ENCODE measurements around the gene NUDCD3.

NUDCD3 gene

DNA sequence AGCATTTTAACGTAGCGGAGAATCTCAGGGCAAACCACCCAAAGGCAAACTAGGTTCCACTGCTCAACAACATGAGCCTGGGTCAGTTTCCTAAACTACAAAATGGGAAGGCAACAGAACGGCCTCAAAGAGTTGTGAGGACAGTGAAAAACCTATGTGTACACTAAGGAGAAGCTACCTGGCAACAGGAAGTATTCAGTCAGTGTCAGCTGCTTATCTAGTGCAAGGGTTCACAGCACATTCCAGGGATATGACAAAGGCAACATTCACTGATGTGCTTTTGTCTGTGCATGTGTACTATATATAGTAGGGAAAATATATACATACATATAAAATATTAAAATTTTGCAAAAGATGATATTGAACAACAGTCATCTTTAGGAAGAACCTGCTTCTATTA, 17.2 kb downstream of the NUDCD3 start:
- no peak for ATAC-seq
- Mint-ChIP-seq H3K4me1 (peaks cover 56% of the 10 kb centered on the region), H3K9me3 (no peaks in the 10 kb centered on the region)

DNA sequence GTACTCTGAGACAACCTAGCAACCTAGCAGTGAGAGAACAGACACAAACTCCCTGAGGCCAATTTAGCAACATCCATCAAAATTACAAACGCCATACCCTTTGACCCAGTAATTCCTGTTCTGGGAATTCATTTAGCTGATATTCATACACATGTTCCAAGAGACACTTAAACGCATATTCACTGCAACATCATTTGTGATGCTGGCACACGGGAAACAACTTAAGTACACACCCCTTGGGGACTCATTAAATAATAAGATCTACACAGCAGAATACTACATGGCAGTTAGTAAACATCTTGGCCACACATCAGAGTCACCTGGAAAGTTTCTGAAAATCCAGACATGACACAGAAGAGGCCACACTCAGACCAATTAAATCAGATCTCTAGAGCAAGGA, 17.6 kb downstream of the NUDCD3 start:
- no peak overlapping the region for H3K4me3 Mint-ChIP-seq
- no peak for ATAC-seq
- peaks cover 59% of the 10 kb centered on the region for H3K4me1 Mint-ChIP-seq
- H3K27ac Mint-ChIP-seq, result no peak overlapping the region
- no peaks in the 10 kb centered on the region for H3K27me3 Mint-ChIP-seq
- no peaks in the 10 kb centered on the region for H3K9me3 Mint-ChIP-seq
- peaks cover 85% of the 10 kb centered on the region for H3K36me3 Mint-ChIP-seq

More for the DNA sequence above, 17.2 kb downstream of the NUDCD3 start:
- Mint-ChIP-seq H3K27me3 (no peaks in the 10 kb centered on the region), H3K36me3 (peaks cover 82% of the 10 kb centered on the region), H3K4me3 (no peak overlapping the region), H3K27ac (no peak overlapping the region)

DNA sequence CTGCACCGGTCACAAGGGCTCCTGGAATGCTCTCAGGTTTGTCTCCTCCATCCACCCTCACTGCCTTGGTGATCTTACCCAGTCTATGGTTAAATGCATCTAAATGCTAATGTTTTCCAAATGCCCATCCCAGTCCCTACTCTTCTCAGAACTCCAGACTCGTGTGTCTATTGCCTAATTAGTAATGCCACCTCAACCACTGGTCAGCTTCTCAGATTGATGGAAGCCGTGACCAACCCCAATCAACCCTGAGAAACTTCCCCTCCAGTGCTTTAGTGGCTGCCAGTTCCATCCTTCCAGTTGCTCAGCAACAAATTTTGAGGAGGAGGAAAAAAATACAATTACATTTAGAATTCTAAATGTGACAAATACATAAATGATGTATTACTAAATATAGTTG, 18.6 kb downstream of the NUDCD3 start:
- Mint-ChIP-seq H3K9me3 (no peaks in the 10 kb centered on the region), H3K27me3 (no peaks in the 10 kb centered on the region), H3K4me3 (no peak overlapping the region), H3K36me3 (peaks cover 87% of the 10 kb centered on the region), H3K4me1 (peaks cover 57% of the 10 kb centered on the region), H3K27ac (no peak overlapping the region)
- ATAC-seq, result no peak

DNA sequence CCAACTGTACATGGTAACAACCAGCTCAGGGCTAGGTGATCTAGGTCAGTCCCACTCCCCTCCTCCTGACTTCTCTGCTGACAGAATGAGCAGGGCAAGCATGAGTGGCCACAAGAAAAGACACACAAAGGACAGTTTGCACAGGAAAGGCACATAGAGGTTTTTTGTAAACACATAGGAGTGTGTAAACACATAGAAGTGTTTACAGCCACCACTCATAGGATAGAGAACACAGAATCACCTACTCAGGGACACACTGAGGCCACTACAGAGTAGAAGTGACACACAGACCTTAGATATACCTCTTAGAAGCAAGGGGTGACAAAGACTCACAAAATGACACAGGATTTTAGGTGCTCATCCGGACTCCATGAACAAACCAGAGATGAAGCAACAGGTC, 19.0 kb downstream of the NUDCD3 start:
- no peak for ATAC-seq
- no peaks in the 10 kb centered on the region for H3K9me3 Mint-ChIP-seq
- H3K36me3 Mint-ChIP-seq, result peaks cover 86% of the 10 kb centered on the region
- H3K27ac Mint-ChIP-seq, result no peak overlapping the region
- peaks cover 55% of the 10 kb centered on the region for H3K4me1 Mint-ChIP-seq
- no peaks in the 10 kb centered on the region for H3K27me3 Mint-ChIP-seq
- H3K4me3 Mint-ChIP-seq, result no peak overlapping the region

DNA sequence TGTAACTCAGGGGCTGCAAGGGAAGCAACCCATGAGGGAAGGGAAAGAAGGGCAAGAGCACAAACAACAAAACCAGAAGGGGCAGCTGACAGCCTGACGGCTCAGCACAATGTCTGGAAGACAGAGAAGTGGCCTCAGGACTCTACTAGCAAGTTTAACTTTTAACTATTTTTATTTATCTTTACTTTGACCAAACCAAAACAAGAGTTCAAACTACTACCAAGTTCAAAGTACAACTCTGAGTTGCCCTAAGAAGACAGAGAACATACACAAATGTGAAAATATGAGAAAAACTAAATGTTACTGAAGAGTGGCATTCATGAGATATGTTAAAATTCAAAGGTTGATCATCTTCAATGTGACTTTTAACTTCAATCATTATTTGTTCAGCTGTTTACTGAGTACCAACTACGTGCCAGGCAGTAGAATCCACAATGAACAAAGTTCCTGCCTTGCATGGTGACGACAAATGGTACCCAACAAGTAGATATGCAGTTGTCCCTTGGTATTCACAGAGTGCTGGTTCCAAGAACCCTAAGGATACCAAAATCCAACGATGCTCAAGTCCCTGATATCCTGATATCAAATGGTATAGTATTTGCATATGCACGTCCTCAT, 19.7 kb downstream of the NUDCD3 start:
- no peaks in the 10 kb centered on the region for H3K9me3 Mint-ChIP-seq
- H3K4me3 Mint-ChIP-seq, result no peak overlapping the region
- peaks cover 82% of the 10 kb centered on the region for H3K36me3 Mint-ChIP-seq
- H3K27me3 Mint-ChIP-seq, result no peaks in the 10 kb centered on the region
- no peak overlapping the region for H3K27ac Mint-ChIP-seq
- no peak for ATAC-seq
- H3K4me1 Mint-ChIP-seq, result peaks cover 54% of the 10 kb centered on the region

DNA sequence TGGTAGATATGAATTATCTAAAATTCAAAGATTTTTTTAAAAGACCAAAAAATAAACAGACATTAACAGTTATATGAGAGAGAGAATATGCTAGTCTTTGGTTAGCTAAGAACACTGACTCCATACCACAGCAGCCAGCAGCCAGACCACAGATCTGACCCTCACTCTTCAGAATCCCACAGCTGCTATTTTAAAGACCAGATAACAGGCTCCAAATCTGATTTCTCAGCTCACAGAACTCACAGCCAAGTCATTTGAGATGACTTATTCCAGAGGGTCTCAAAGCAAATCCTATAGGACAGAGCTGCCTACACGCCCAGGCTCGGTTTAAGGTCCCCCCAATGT, 20.4 kb downstream of the NUDCD3 start:
- H3K36me3 Mint-ChIP-seq, result peaks cover 82% of the 10 kb centered on the region

DNA sequence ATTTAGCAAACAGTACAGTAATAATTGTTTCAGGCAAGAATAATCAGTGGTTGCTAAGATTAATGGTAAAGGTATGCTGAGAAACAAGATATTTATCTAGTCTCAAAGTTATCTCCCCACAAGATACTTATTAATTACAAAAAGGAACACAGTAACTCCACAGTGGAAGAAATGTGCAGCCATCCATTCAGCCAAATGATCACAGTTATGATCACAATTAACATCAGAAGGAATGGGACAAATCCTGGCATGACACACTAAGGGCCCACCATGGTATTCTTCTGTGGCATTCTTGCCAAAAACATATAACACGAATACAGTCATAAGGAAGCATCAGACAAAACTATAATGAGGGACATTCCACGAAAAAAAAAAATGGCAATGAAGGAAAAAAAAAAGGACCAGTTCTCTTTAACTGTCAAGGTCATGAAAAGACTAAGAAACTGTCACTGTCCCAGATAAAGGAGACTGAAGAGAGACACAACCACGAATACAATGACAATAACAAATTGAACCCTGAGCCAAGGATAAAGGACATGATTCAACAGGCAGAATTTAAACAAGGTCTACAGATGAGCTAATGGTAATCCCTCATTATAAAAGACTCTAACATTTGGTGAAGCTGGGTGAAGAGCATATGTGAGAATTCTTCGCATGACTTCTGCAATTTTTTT, 20.9 kb downstream of the NUDCD3 start:
- Mint-ChIP-seq H3K36me3 (peaks cover 82% of the 10 kb centered on the region), H3K4me3 (no peak overlapping the region), H3K9me3 (no peaks in the 10 kb centered on the region), H3K4me1 (peaks cover 54% of the 10 kb centered on the region), H3K27me3 (no peaks in the 10 kb centered on the region), H3K27ac (no peak overlapping the region)
- ATAC-seq, result no peak

More for the DNA sequence above, 20.4 kb downstream of the NUDCD3 start:
- Mint-ChIP-seq H3K27me3 (no peaks in the 10 kb centered on the region), H3K4me1 (peaks cover 50% of the 10 kb centered on the region), H3K4me3 (no peak overlapping the region), H3K27ac (no peak overlapping the region), H3K9me3 (no peaks in the 10 kb centered on the region)
- no peak for ATAC-seq

DNA sequence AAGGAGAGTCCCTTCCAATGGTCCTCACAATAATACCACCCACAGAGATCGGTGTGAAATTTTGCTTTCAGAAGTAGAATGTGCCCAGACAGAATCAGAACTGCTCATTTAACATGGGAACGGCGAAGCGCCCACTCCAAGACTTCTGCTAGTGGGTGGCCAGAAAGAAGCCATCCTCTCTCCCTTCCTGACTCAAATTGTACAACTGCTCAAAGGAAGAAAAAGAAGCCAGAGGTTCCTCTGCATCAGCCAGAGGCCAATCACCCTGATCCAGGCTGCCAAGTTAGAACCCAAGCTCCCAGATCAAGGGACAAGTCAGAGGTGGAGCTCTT, 23.3 kb downstream of the NUDCD3 start:
- Mint-ChIP-seq H3K27ac (no peak overlapping the region), H3K27me3 (no peaks in the 10 kb centered on the region), H3K36me3 (peaks cover 68% of the 10 kb centered on the region), H3K9me3 (no peaks in the 10 kb centered on the region), H3K4me3 (no peak overlapping the region), H3K4me1 (peaks cover 53% of the 10 kb centered on the region)
- ATAC-seq, result no peak

DNA sequence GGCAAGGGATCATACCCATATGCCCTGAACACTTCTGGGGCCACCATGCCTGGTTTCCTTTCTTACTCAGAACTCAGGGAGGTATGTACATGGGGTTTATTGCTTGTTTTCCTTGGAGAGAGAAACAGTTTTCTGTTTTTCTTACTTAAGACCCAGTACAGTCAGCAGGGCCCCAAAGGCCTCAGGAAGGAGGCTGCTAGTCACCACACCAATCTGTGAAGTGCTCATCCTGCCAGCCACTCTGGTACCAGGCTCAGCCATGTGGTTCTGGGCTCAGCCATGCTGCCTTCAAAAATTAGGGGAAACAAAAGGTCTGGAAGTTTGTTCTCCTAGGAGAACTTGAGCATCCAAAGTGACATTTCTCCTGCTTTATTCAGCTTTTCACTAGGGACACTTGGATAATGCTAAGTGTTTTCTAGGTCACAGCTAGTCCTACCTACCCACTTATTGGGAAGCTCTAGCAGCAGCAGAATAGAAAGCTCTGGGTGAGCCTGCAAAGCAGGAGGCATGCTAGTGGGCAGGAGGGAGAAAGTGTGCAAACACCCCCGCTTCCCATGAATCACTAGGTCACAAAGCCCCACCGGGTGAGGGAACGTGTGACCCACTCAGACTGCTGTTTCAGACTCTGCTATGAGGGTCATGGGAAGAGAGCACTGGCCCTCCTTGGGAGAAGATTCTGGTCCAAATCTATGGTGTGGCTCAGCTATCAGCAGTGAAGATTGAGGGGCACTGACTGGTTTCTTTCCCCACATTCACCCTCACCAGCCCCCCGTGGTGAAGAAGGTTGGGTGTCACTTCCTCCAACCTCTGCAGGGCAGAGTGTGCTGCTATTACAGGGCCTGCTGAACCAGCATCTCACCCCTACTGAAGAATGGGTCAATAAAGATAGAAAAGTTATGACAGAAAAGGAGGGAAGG, 23.9 kb downstream of the NUDCD3 start:
- H3K27me3 Mint-ChIP-seq, result no peaks in the 10 kb centered on the region
- H3K27ac Mint-ChIP-seq, result no peak overlapping the region
- H3K4me1 Mint-ChIP-seq, result peaks cover 56% of the 10 kb centered on the region
- H3K4me3 Mint-ChIP-seq, result no peak overlapping the region
- no peak for ATAC-seq
- H3K36me3 Mint-ChIP-seq, result peaks cover 65% of the 10 kb centered on the region
- H3K9me3 Mint-ChIP-seq, result no peaks in the 10 kb centered on the region

DNA sequence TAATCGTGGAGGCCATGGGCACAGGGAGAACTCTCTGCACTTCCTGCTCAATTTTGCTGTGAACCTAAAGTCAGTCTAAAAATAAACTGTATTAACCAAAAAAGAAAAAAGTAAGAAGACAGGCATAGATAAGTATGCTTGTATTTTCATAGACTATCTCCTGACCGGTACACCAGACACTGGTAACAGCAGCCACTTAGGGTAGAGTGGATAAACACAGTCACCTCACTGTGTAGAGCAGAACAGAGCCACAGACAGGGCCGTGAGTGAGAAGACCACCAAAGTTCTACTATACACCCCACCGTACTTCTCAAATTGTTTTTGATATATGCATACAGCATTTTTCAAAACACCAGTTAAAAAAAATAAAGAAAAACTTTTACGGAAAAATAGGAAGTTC, 25.0 kb downstream of the NUDCD3 start:
- Mint-ChIP-seq H3K27me3 (no peaks in the 10 kb centered on the region), H3K9me3 (no peaks in the 10 kb centered on the region), H3K4me1 (peaks cover 63% of the 10 kb centered on the region), H3K27ac (no peak overlapping the region), H3K4me3 (no peak overlapping the region), H3K36me3 (peaks cover 66% of the 10 kb centered on the region)
- ATAC-seq, result no peak

DNA sequence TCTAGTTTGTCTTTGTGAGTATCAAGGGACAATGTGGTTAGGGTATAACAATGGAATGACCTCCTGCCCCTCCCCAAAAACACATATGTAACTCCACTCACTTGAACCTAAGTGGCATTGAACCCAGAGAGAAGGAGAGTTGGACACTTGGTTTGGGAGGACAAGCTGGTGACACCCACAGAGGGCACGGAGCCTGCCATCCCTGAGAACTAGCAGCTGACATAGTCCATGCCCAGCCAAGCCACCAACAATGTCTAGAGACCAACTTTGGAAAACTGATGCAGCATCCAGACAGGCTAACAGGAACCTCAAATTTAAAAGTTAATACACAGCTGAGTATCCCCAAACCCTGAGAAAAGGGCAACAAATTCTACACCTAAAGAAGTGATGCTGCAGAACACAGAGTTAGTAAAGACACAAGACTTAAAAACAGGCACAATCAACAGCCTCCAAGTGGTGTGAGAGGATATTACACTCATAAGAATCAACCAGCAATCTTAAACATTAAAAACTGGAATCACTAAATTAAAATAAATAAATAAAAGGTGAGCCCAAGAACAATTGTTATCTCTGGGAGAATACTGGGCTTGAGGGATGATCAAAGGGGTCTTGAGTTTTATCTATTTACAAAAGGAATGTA, 27.2 kb downstream of the NUDCD3 start:
- Mint-ChIP-seq H3K27me3 (no peaks in the 10 kb centered on the region), H3K9me3 (no peaks in the 10 kb centered on the region), H3K27ac (no peak overlapping the region), H3K4me3 (no peak overlapping the region), H3K4me1 (peaks cover 65% of the 10 kb centered on the region), H3K36me3 (peaks cover 54% of the 10 kb centered on the region)
- no peak for ATAC-seq

DNA sequence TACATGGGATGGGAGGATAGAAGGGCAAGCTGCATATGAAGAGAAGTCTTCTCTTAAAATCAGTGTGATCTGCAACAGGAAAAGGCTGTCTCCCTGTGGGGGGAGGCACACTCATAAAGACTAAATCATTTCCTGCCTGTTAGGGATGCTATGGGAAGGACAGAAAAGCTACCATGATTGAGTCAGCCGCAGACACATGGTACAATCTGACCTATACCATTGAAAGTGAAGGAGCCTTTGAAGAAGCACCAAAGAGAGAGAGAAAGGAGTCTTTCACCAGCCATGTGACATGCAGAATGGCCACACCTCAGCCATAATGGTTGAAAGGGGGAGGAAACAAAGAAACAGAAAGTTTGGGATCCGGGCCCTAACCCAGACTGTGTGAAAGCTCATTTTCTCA, 29.1 kb downstream of the NUDCD3 start:
- H3K36me3 Mint-ChIP-seq, result peaks cover 42% of the 10 kb centered on the region
- ATAC-seq, result no peak
- peak overlapping the region; percentile 21 for H3K4me3 Mint-ChIP-seq
- H3K27ac Mint-ChIP-seq, result no peak overlapping the region
- no peaks in the 10 kb centered on the region for H3K9me3 Mint-ChIP-seq
- H3K27me3 Mint-ChIP-seq, result no peaks in the 10 kb centered on the region
- H3K4me1 Mint-ChIP-seq, result peaks cover 62% of the 10 kb centered on the region

DNA sequence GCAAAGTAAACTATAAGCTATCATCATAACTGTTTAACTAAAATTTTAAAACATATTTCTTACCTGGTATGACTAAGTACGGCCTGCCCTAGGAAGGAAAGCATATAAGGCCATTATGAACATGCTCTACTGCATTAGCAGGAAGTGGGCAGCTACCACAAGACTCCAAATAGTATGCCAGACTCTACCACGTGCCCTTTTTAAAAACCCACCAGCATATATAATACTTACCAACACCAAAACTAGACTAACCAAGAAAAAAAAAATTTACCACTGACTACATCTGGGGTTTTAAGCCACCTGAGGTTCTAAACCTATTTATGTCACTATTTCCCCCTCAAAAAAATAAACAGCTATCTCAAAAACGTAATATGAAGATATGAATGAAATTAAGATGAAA, 30.1 kb downstream of the NUDCD3 start:
- Mint-ChIP-seq H3K27me3 (no peaks in the 10 kb centered on the region), H3K27ac (peak overlapping the region; percentile 46), H3K9me3 (no peaks in the 10 kb centered on the region), H3K4me3 (peak overlapping the region; percentile 58), H3K36me3 (peaks cover 38% of the 10 kb centered on the region), H3K4me1 (peaks cover 64% of the 10 kb centered on the region)
- peak; percentile 100 for ATAC-seq

DNA sequence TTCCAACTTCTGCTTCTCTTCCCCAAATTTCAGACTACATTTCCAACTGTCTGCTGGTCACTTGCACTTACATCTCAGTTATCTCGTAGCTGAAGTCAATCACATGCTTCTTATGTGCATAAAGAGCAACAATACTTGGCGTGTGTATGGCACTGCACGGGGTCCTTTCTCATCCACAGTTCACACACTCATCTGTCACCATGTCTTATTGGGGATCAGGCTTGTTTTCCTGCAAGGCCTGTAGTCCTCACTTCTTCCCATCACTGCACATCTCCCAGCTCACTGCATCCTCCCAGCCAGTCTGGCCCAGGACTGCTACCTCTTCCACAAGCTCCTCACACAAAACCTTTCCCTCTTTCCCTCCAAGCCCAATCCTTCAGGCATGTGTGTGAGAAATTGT, 35.3 kb downstream of the NUDCD3 start:
- H3K4me3 Mint-ChIP-seq, result no peak overlapping the region
- no peak overlapping the region for H3K27ac Mint-ChIP-seq
- no peaks in the 10 kb centered on the region for H3K9me3 Mint-ChIP-seq
- peaks cover 39% of the 10 kb centered on the region for H3K36me3 Mint-ChIP-seq
- peaks cover 45% of the 10 kb centered on the region for H3K4me1 Mint-ChIP-seq
- no peak for ATAC-seq
- no peaks in the 10 kb centered on the region for H3K27me3 Mint-ChIP-seq

DNA sequence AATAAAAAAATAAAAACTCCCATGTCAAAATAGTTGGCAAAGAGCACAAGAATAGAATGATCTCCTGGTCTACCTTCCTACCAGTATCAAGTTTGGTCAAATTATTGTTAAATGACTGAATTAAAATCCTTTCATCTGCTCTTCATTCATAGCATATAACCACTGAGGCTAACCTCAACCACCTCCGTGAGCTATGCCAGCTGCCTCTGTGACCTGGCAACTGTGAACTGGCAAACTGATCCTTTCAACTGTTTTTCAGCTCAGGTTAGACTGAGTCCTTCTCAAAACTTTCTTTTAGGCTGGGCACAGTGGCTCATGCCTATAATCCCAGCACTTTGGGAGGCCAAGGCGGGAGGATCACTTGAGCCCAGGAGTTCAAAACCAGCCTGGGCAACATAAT, 36.1 kb downstream of the NUDCD3 start:
- peaks cover 45% of the 10 kb centered on the region for H3K4me1 Mint-ChIP-seq
- no peak for ATAC-seq
- H3K9me3 Mint-ChIP-seq, result no peaks in the 10 kb centered on the region
- no peak overlapping the region for H3K27ac Mint-ChIP-seq
- peaks cover 42% of the 10 kb centered on the region for H3K36me3 Mint-ChIP-seq
- no peak overlapping the region for H3K4me3 Mint-ChIP-seq
- H3K27me3 Mint-ChIP-seq, result no peaks in the 10 kb centered on the region
